Measurements from ENCODE around the gene LY9. TPM values are rescaled to one million over a fixed set of nuclear protein-coding genes. Genes with fewer than 3 reads are reported as not detected.

Gene LY9
- total and polyA plus RNA-seq, 2 donors from 2014 or later, result 0.41 to 3.5 TPM

GRCh38 chr1:160752924-160753323 lies 43.0 kb upstream of the LY9 start:
- Histone ChIP-seq H3K4me1 (ENCODE audit: control insufficient read depth in 2 of 3, insufficient read depth in 2 of 3, low read depth in 1 of 3, low read length in 3 of 3) (no peaks in the 10 kb centered on the region), H3K36me3 (ENCODE audit: control insufficient read depth in 2 of 3, insufficient read depth in 3 of 3, low read length in 3 of 3) (no peaks in the 10 kb centered on the region), H3K27me3 (ENCODE audit: control insufficient read depth, insufficient read depth, low read length) (no peaks in the 10 kb centered on the region), H3K27ac (ENCODE audit: low read depth in 2 of 2, low read length in 2 of 2) (no peak overlapping the region), H3K4me3 (ENCODE audit: low read length in 3 of 3) (no peak overlapping the region), H3K9me3 (ENCODE audit: control insufficient read depth in 2 of 3, insufficient read depth in 1 of 3, low read length in 3 of 3) (no peaks in the 10 kb centered on the region), H3K9ac (ENCODE audit: low read length in 3 of 3) (no peak overlapping the region)
- FAIRE-seq (no peak), DNase-seq (no peak)
- no peak for TF ChIP-seq CTCF (IDR thresholded peaks at IDR 0.05; ENCODE audit: borderline replicate concordance, extremely low read depth, insufficient read depth)
- intact Hi-C loops (cut with DNase I), result no loop called here

GRCh38 chr1:160753594-160753993 lies 42.4 kb upstream of the LY9 start:
- Histone ChIP-seq H3K36me3 (ENCODE audit: control insufficient read depth in 2 of 3, insufficient read depth in 3 of 3, low read length in 3 of 3) (no peaks in the 10 kb centered on the region), H3K27me3 (ENCODE audit: control insufficient read depth, insufficient read depth, low read length) (no peaks in the 10 kb centered on the region), H3K4me3 (ENCODE audit: low read length in 3 of 3) (no peak overlapping the region), H3K27ac (ENCODE audit: low read depth in 2 of 2, low read length in 2 of 2) (no peak overlapping the region), H3K9me3 (ENCODE audit: control insufficient read depth in 2 of 3, insufficient read depth in 1 of 3, low read length in 3 of 3) (no peaks in the 10 kb centered on the region), H3K9ac (ENCODE audit: low read length in 3 of 3) (no peak overlapping the region), H3K4me1 (ENCODE audit: control insufficient read depth in 2 of 3, insufficient read depth in 2 of 3, low read depth in 1 of 3, low read length in 3 of 3) (no peaks in the 10 kb centered on the region)
- FAIRE-seq (no peak), DNase-seq (no peak)
- TF ChIP-seq CTCF (IDR thresholded peaks at IDR 0.05; ENCODE audit: borderline replicate concordance, extremely low read depth, insufficient read depth), result no peak
- intact Hi-C loops (cut with DNase I), result no loop called here

GRCh38 chr1:160755461-160755860 lies 40.5 kb upstream of the LY9 start:
- Histone ChIP-seq H3K36me3 (ENCODE audit: control insufficient read depth in 2 of 3, insufficient read depth in 3 of 3, low read length in 3 of 3) (no peaks in the 10 kb centered on the region), H3K9ac (ENCODE audit: low read length in 3 of 3) (no peak overlapping the region), H3K4me3 (ENCODE audit: low read length in 3 of 3) (no peak overlapping the region), H3K4me1 (ENCODE audit: control insufficient read depth in 2 of 3, insufficient read depth in 2 of 3, low read depth in 1 of 3, low read length in 3 of 3) (no peaks in the 10 kb centered on the region), H3K9me3 (ENCODE audit: control insufficient read depth in 2 of 3, insufficient read depth in 1 of 3, low read length in 3 of 3) (no peaks in the 10 kb centered on the region), H3K27me3 (ENCODE audit: control insufficient read depth, insufficient read depth, low read length) (no peaks in the 10 kb centered on the region), H3K27ac (ENCODE audit: low read depth in 2 of 2, low read length in 2 of 2) (no peak overlapping the region)
- DNase-seq (no peak), FAIRE-seq (no peak)
- no peak for TF ChIP-seq CTCF (IDR thresholded peaks at IDR 0.05; ENCODE audit: borderline replicate concordance, extremely low read depth, insufficient read depth)
- intact Hi-C loops (cut with DNase I), result no loop called here
